Hepatocyte (in vitro differentiated cells): ENCODE data around the gene MAP2K7. TPM values are rescaled to one million over a fixed set of nuclear protein-coding genes. Genes with fewer than 3 reads are reported as not detected.

Experiments used
- DNase-seq: peaks from one replicate; pipeline ENCODE4 v3.0.0-alpha.2; 2016; ENCODE audit warnings: low spot score
- H2AFZ ChIP-seq: fragments of 200-600 bp; sonication (generic); 2 replicates; pipeline ENCODE4 v1.6.0; 2016; ENCODE audit warnings: antibody characterized with exemption, mild to moderate bottlenecking
- H3K27ac ChIP-seq: fragments of 200-600 bp; sonication (generic); 2 replicates; pipeline ENCODE4 v1.5.1; 2016; ENCODE audit warnings: mild to moderate bottlenecking
- H3K27me3 ChIP-seq: fragments of 200-600 bp; sonication (generic); 2 replicates; pipeline ENCODE4 v1.6.1; 2016
- H3K36me3 ChIP-seq: fragments of 200-600 bp; sonication (generic); replicated peaks from 2 replicates; pipeline ENCODE4 v1.5.1; 2016; ENCODE audit warnings: low read depth; ENCODE audit not compliant: insufficient read depth
- H3K4me1 ChIP-seq: fragments of 200-600 bp; sonication (generic); 2 replicates; pipeline ENCODE4 v1.5.1; 2016; ENCODE audit warnings: mild to moderate bottlenecking, moderate library complexity; ENCODE audit not compliant: insufficient read depth
- H3K4me2 ChIP-seq: fragments of 200-600 bp; sonication (generic); 2 replicates; pipeline ENCODE4 v1.6.0; 2016
- H3K4me3 ChIP-seq: fragments of 200-600 bp; sonication (generic); 2 replicates; pipeline ENCODE4 v1.5.1; 2016; ENCODE audit warnings: mild to moderate bottlenecking
- H3K79me2 ChIP-seq: fragments of 200-600 bp; sonication (generic); 2 replicates; pipeline ENCODE4 v1.6.0; 2017; ENCODE audit warnings: mild to moderate bottlenecking
- H3K9me2 ChIP-seq: fragments of 200-600 bp; sonication (generic); replicated peaks from 2 replicates; pipeline ENCODE4 v1.6.0; 2017; ENCODE audit warnings: mild to moderate bottlenecking; ENCODE audit not compliant: insufficient read depth
- H3K9me3 ChIP-seq: fragments of 200-600 bp; sonication (generic); 2 replicates; pipeline ENCODE4 v1.5.1; 2016; ENCODE audit warnings: low read depth, mild to moderate bottlenecking
- H4K20me1 ChIP-seq: fragments of 200-600 bp; sonication (generic); 2 replicates; pipeline ENCODE4 v1.6.0; 2016; ENCODE audit warnings: mild to moderate bottlenecking; ENCODE audit not compliant: insufficient read depth, poor library complexity, severe bottlenecking
- CTCF ChIP-seq: fragments of 200-600 bp; sonication (generic); IDR thresholded peaks from 2 replicates; pipeline ENCODE4 v1.5.1; 2016; ENCODE audit warnings: antibody characterized with exemption, mild to moderate bottlenecking; ENCODE audit not compliant: poor library complexity
- EZH2 ChIP-seq: fragments of 200-600 bp; sonication (generic); IDR thresholded peaks from 2 replicates; pipeline ENCODE4 v1.6.1; 2016; ENCODE audit warnings: antibody characterized with exemption, mild to moderate bottlenecking, borderline replicate concordance
- EZH2phosphoT487 ChIP-seq: fragments of 200-600 bp; sonication (generic); IDR thresholded peaks from one replicate; pipeline ENCODE4 v1.6.1; 2018; ENCODE audit warnings: antibody characterized with exemption, mild to moderate bottlenecking, low read depth, moderate library complexity; ENCODE audit not compliant: unreplicated experiment, severe bottlenecking
- WGBS: methylation state at CpG from one replicate; pipeline ENCODE4 v1.1.6; 2016; ENCODE audit warnings: low lambda C conversion rate; ENCODE audit errors: missing lambda C conversion rate; 5-methylcytosine and 5-hydroxymethylcytosine counted together
- polyA plus RNA-seq: library from polyadenylated mRNA; unstranded; fragments of >200 nt; fragmentation: Nextera tagmentation; extraction: Ambion mirVana; gene quantifications from 2 replicates; pipeline ENCODE4 v1.2.1, GENCODE V29; 2016
- total RNA-seq: library from RNA; depleted of rRNA; stranded (reverse); fragments of >200 nt; gene quantifications from 2 replicates; pipeline ENCODE4 v1.2.3, GENCODE V29; 2014

The MAP2K7 gene
- total and polyA plus RNA-seq, 2 experiments from 2014 or later, result 12.8 to 13.6 TPM

- Histone ChIP-seq H2AFZ (no peak overlapping the region), H4K20me1 (no peaks in the 10 kb centered on the region), H3K36me3 (no peaks in the 10 kb centered on the region), H3K4me2 (no peak overlapping the region), H3K27ac (no peak overlapping the region), H3K4me3 (no peak overlapping the region), H3K9me2 (no peaks in the 10 kb centered on the region), H3K27me3 (no peaks in the 10 kb centered on the region), H3K79me2 (no peaks in the 10 kb centered on the region), H3K4me1 (no peaks in the 10 kb centered on the region), H3K9me3 (no peaks in the 10 kb centered on the region)
- 89% methylated on average over 18 of the region's 18 CpGs for WGBS
- no peak for DNase-seq
- TF ChIP-seq EZH2 (no peak), CTCF (no peak), EZH2phosphoT487 (no peak)
These were observed 24.4 kb upstream of the MAP2K7 start for GRCh38 chr19:7879111-7879807.

GRCh38 chr19:7879836-7880235 is 23.8 kb upstream of the MAP2K7 start:
- H3K4me2 ChIP-seq, result no peak overlapping the region
- no peak overlapping the region for H3K27ac ChIP-seq
- H3K27me3 ChIP-seq, result no peaks in the 10 kb centered on the region
- H2AFZ ChIP-seq, result no peak overlapping the region
- no peak overlapping the region for H3K4me3 ChIP-seq
- DNase-seq, result no peak
- WGBS, result 90% methylated on average over 19 of the region's 19 CpGs
- H3K36me3 ChIP-seq, result no peaks in the 10 kb centered on the region
- H3K4me1 ChIP-seq, result no peaks in the 10 kb centered on the region
- H4K20me1 ChIP-seq, result no peaks in the 10 kb centered on the region
- TF ChIP-seq EZH2phosphoT487 (no peak), CTCF (no peak), EZH2 (no peak)
- no peaks in the 10 kb centered on the region for H3K9me2 ChIP-seq
- no peaks in the 10 kb centered on the region for H3K79me2 ChIP-seq
- no peaks in the 10 kb centered on the region for H3K9me3 ChIP-seq

- Histone ChIP-seq H3K36me3 (no peaks in the 10 kb centered on the region), H3K4me3 (no peak overlapping the region), H3K27ac (no peak overlapping the region), H3K9me3 (no peaks in the 10 kb centered on the region), H3K4me2 (no peak overlapping the region), H3K27me3 (no peaks in the 10 kb centered on the region), H3K9me2 (no peaks in the 10 kb centered on the region), H3K4me1 (no peaks in the 10 kb centered on the region), H4K20me1 (no peaks in the 10 kb centered on the region), H3K79me2 (no peaks in the 10 kb centered on the region), H2AFZ (no peak overlapping the region)
- no peak for TF ChIP-seq EZH2
- TF ChIP-seq CTCF, result no peak
- TF ChIP-seq EZH2phosphoT487, result no peak
- no peak for DNase-seq
- WGBS, result 97% methylated on average over 3 of the region's 3 CpGs
These were observed 21.8 kb upstream of the MAP2K7 start for GRCh38 chr19:7881910-7882309.

- no peaks in the 10 kb centered on the region for H3K9me2 ChIP-seq
- H3K36me3 ChIP-seq, result no peaks in the 10 kb centered on the region
- no peak overlapping the region for H3K27ac ChIP-seq
- no peaks in the 10 kb centered on the region for H3K9me3 ChIP-seq
- no peaks in the 10 kb centered on the region for H4K20me1 ChIP-seq
- 79% methylated on average over 4 of the region's 4 CpGs for WGBS
- no peak for DNase-seq
- no peaks in the 10 kb centered on the region for H3K27me3 ChIP-seq
- no peaks in the 10 kb centered on the region for H3K4me1 ChIP-seq
- H3K4me3 ChIP-seq, result no peak overlapping the region
- H3K4me2 ChIP-seq, result no peak overlapping the region
- no peaks in the 10 kb centered on the region for H3K79me2 ChIP-seq
- H2AFZ ChIP-seq, result no peak overlapping the region
- no peak for TF ChIP-seq EZH2
- no peak for TF ChIP-seq CTCF
- TF ChIP-seq EZH2phosphoT487, result no peak
These were observed 20.6 kb upstream of the MAP2K7 start for GRCh38 chr19:7883105-7883504.
